B cell (primary cell): ENCODE measurements around the gene EMILIN3. TPM values are rescaled to one million over a fixed set of nuclear protein-coding genes. Genes with fewer than 3 reads are reported as not detected.

Experiments used
- ATAC-seq: fragments of 200-7000 bp; cut with Tn5 transposase; one replicate; pipeline ENCODE4 v1.10.0; 2021; ENCODE audit warnings: low read depth, mild to moderate bottlenecking, moderate number of reproducible peaks, moderate library complexity
- CTCF ChIA-PET: fragments of 350-600 bp; sonication (Branson Sonifier 250); formaldehyde crosslinking; loops from one replicate; lab custom pipeline; 2021; ENCODE audit warnings: antibody characterized with exemption, inconsistent platforms; lab: Charles Lee
- POLR2A ChIA-PET: fragments of 350-600 bp; sonication (Branson Sonifier 250); formaldehyde crosslinking; loops from one replicate; lab custom pipeline; 2021; ENCODE audit warnings: antibody characterized with exemption; lab: Charles Lee
- DNase-seq: peaks from one replicate; pipeline ENCODE4 v3.0.0; 2013
- H2AFZ ChIP-seq: 2 replicates; pipeline ENCODE4 v1.6.1; 2012; ENCODE audit warnings: mild to moderate bottlenecking, low read depth, low read length; ENCODE audit not compliant: insufficient read depth, poor library complexity, severe bottlenecking
- H3K27ac ChIP-seq, 2 donors: 1 replicate in 1 of 2; 2 replicates in 1 of 2; pipeline ENCODE4 v1.5.1; 2012 to 2013; ENCODE audit warnings: low read length in 2 of 2, mild to moderate bottlenecking in 2 of 2, moderate library complexity in 1 of 2
- H3K27me3 ChIP-seq, 4 experiments: fragments of 200-600 bp in 1 of 4; sonication (generic) in 1 of 4; replicated peaks in 1 of 4; 1 replicate in 2 of 4; 2 replicates in 2 of 4; pipeline versions ENCODE4 v1.6.1 to v1.7.0; 2013 to 2016; ENCODE audit warnings: low read length in 3 of 4, mild to moderate bottlenecking in 2 of 4, mixed read lengths in 1 of 4, moderate library complexity in 1 of 4; ENCODE audit not compliant: insufficient read depth in 4 of 4, control insufficient read depth in 3 of 4; ENCODE audit errors: control extremely low read depth in 1 of 4
- H3K36me3 ChIP-seq, 2 experiments: replicated peaks in 1 of 2; 1 replicate in 1 of 2; 2 replicates in 1 of 2; pipeline versions ENCODE4 v1.6.1 to v1.7.1; 2013; ENCODE audit warnings: low read length in 1 of 2; ENCODE audit not compliant: insufficient read depth in 2 of 2, control insufficient read depth in 1 of 2; ENCODE audit errors: control extremely low read depth in 1 of 2, extremely low read depth in 1 of 2
- H3K4me1 ChIP-seq, 2 donors: fragments of 200-600 bp in 1 of 2; sonication (generic) in 1 of 2; 1 replicate in 1 of 2; 2 replicates in 1 of 2; pipeline versions ENCODE4 v1.5.1 to v1.6.1; 2013 to 2017; ENCODE audit warnings: low read length in 2 of 2; ENCODE audit not compliant: control insufficient read depth in 2 of 2, insufficient read depth in 2 of 2
- H3K4me2 ChIP-seq: replicated peaks from 2 replicates; pipeline ENCODE3; 2012; ENCODE audit warnings: mild to moderate bottlenecking, low read depth, low read length; ENCODE audit not compliant: poor library complexity, severe bottlenecking
- H3K4me3 ChIP-seq, 5 experiments: fragments of 200-600 bp in 1 of 5; sonication (generic) in 1 of 5; 1 replicate in 3 of 5; 2 replicates in 2 of 5; pipeline versions ENCODE4 v1.5.1 to v1.7.0; 2011 to 2016; ENCODE audit warnings: low read length in 4 of 5, mild to moderate bottlenecking in 4 of 5, low read depth in 2 of 5, control low read depth in 1 of 5, moderate library complexity in 1 of 5; ENCODE audit not compliant: insufficient read depth in 1 of 5; ENCODE audit errors: control extremely low read depth in 1 of 5, extremely low read depth in 1 of 5
- H3K79me2 ChIP-seq: fragments of 200-600 bp; sonication (generic); one replicate; pipeline ENCODE4 v1.6.0; 2016; ENCODE audit warnings: low read length; ENCODE audit not compliant: control insufficient read depth, insufficient read depth
- H3K9ac ChIP-seq: fragments of 200-600 bp; sonication (generic); 2 replicates; pipeline ENCODE4 v1.6.1; 2017; ENCODE audit warnings: mild to moderate bottlenecking, low read length, moderate library complexity
- H3K9me3 ChIP-seq, 3 donors: one replicate each; pipeline versions ENCODE4 v1.6.1 to v1.7.1; 2013; ENCODE audit warnings: low read length in 2 of 3; ENCODE audit not compliant: control insufficient read depth in 2 of 3, insufficient read depth in 1 of 3; ENCODE audit errors: control extremely low read depth in 1 of 3
- H4K20me1 ChIP-seq: 2 replicates; pipeline ENCODE4 v1.6.0; 2012; ENCODE audit warnings: mild to moderate bottlenecking, low read length; ENCODE audit not compliant: insufficient read depth, control insufficient read depth, poor library complexity, severe bottlenecking
- H3K27ac Mint-ChIP-seq: one replicate; pipeline ENCODE4 v1.8.0; 2021; ENCODE audit warnings: mixed read lengths
- H3K27me3 Mint-ChIP-seq: one replicate; pipeline ENCODE4 v1.8.0; 2021; ENCODE audit warnings: mixed read lengths
- H3K4me1 Mint-ChIP-seq: one replicate; pipeline ENCODE4 v1.8.0; 2021; ENCODE audit warnings: mixed read lengths
- H3K4me3 Mint-ChIP-seq: one replicate; pipeline ENCODE4 v1.8.0; 2021; ENCODE audit warnings: mixed read lengths
- H3K9me3 Mint-ChIP-seq: one replicate; pipeline ENCODE4 v1.8.0; 2022; ENCODE audit warnings: mixed read lengths; ENCODE audit not compliant: insufficient read depth
- EZH2 ChIP-seq: IDR thresholded peaks from 2 replicates; pipeline ENCODE4 v1.6.1; 2012; ENCODE audit warnings: borderline replicate concordance, low read depth, mild to moderate bottlenecking, moderate library complexity, low read length; ENCODE audit not compliant: insufficient read depth, poor library complexity, severe bottlenecking
- WGBS: methylation state at CpG from one replicate; pipeline ENCODE4 v1.1.5; 2013; ENCODE audit warnings: missing lambda C conversion rate; ENCODE audit not compliant: insufficient coverage; 5-methylcytosine and 5-hydroxymethylcytosine counted together
- intact Hi-C: fragments of 100-400 bp; cut with micrococcal nuclease; formaldehyde crosslinking; loops from one replicate; pipeline ENCODE4 v1.10.0; 2022
- polyA plus RNA-seq: library from polyadenylated mRNA; depleted of rRNA; stranded (reverse); fragments of >200 nt; gene quantifications from 2 replicates; pipeline ENCODE4 v1.2.3, GENCODE V29; 2012
- total RNA-seq, 2 donors: library from RNA; stranded (reverse); fragments of 120-200 nt in 1 of 2; gene quantifications; 1 replicate in 1 of 2; 2 replicates in 1 of 2; pipeline versions ENCODE4 v1.2.3 to v1.2.4, GENCODE V29; 2013 to 2022
- TF ChIP-seq, protein P1 (sequence below): fragments of 200-600 bp; IDR thresholded peaks from one replicate; pipeline ENCODE4 v1.8.0; 2022; ENCODE audit warnings: antibody characterized with exemption, mild to moderate bottlenecking

The EMILIN3 gene
- total and polyA plus RNA-seq, 2 donors (not counting 1 experiment from before 2014, with no cell fraction given): not detected

- H3K27ac Mint-ChIP-seq: no peak overlapping the region
- Histone ChIP-seq H3K79me2 (no peaks in the 10 kb centered on the region), H3K27me3 (no peaks in the 10 kb centered on the region), H3K9ac (no peak overlapping the region), H2AFZ (no peak overlapping the region), H3K27ac (no peak overlapping the region), H3K4me1 (no peaks in the 10 kb centered on the region), H3K36me3 (no peaks in the 10 kb centered on the region), H3K4me3 (no peak overlapping the region), H3K9me3 (no peaks in the 10 kb centered on the region), H4K20me1 (no peaks in the 10 kb centered on the region), H3K4me2 (no peak overlapping the region)
- intact Hi-C loops: no loop called here
- H3K4me3 Mint-ChIP-seq: no peak overlapping the region
- 87% methylated on average over 11 of the region's 13 CpGs for WGBS
- no peaks in the 10 kb centered on the region for H3K9me3 Mint-ChIP-seq
- no peak for DNase-seq
- H3K27me3 Mint-ChIP-seq: peaks cover 8% of the 10 kb centered on the region
- TF ChIP-seq, protein P1, sequence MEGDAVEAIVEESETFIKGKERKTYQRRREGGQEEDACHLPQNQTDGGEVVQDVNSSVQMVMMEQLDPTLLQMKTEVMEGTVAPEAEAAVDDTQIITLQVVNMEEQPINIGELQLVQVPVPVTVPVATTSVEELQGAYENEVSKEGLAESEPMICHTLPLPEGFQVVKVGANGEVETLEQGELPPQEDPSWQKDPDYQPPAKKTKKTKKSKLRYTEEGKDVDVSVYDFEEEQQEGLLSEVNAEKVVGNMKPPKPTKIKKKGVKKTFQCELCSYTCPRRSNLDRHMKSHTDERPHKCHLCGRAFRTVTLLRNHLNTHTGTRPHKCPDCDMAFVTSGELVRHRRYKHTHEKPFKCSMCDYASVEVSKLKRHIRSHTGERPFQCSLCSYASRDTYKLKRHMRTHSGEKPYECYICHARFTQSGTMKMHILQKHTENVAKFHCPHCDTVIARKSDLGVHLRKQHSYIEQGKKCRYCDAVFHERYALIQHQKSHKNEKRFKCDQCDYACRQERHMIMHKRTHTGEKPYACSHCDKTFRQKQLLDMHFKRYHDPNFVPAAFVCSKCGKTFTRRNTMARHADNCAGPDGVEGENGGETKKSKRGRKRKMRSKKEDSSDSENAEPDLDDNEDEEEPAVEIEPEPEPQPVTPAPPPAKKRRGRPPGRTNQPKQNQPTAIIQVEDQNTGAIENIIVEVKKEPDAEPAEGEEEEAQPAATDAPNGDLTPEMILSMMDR: no peak
- TF ChIP-seq EZH2: no peak
- POLR2A ChIA-PET: no interaction called here
- CTCF ChIA-PET: interaction anchor here (1.2 to 1.6 kb wide), 3 partner anchors 175 to 382 kb away, joined by 3 to 5 read pairs (median 5); no protein-coding TSS in a partner anchor
- no peak for ATAC-seq
- H3K4me1 Mint-ChIP-seq: no peaks in the 10 kb centered on the region
These were observed 18.8 kb downstream of the EMILIN3 start for GRCh38 chr20:41347523-41348429.

- Mint-ChIP-seq H3K4me3 (no peak overlapping the region), H3K27ac (no peak overlapping the region), H3K4me1 (no peaks in the 10 kb centered on the region), H3K9me3 (no peaks in the 10 kb centered on the region), H3K27me3 (peaks cover 8% of the 10 kb centered on the region)
- ChIA-PET POLR2A (no interaction called here), CTCF (no interaction called here)
- H3K9me3 ChIP-seq: no peaks in the 10 kb centered on the region
- H3K4me1 ChIP-seq: peaks cover under 1 to 3% of the 10 kb centered on the region in 2 donors
- no peak overlapping the region for H3K4me3 ChIP-seq
- TF ChIP-seq, protein P1: no peak
- TF ChIP-seq EZH2: no peak
- no peak overlapping the region for H3K4me2 ChIP-seq
- no peaks in the 10 kb centered on the region for H3K36me3 ChIP-seq
- no peaks in the 10 kb centered on the region for H3K27me3 ChIP-seq
- DNase-seq: no peak
- no peak for ATAC-seq
- H4K20me1 ChIP-seq: no peaks in the 10 kb centered on the region
- H3K79me2 ChIP-seq: no peaks in the 10 kb centered on the region
- H3K27ac ChIP-seq: no peak overlapping the region
- no peak overlapping the region for H2AFZ ChIP-seq
- intact Hi-C loops: no loop called here
- no peak overlapping the region for H3K9ac ChIP-seq
- WGBS: 92% methylated on average over 17 of the region's 17 CpGs
These were observed 20.9 kb downstream of the EMILIN3 start for GRCh38 chr20:41345729-41346067.
